CD14-positive monocyte (primary cell): ENCODE measurements around the gene ZBTB7A. TPM values are rescaled to one million over a fixed set of nuclear protein-coding genes. Genes with fewer than 3 reads are reported as not detected.
"Not testable (repeated sequence)": the region's sequence is repeated elsewhere in the genome, so short reads cannot be mapped to it uniquely, and the experiment has no call there.

Source experiments
- DNase-seq, 3 donors: peaks; one replicate each; pipeline ENCODE4 v3.0.0-alpha.2; 2011 to 2022
- H2AFZ ChIP-seq: 2 replicates; pipeline ENCODE4 v1.6.0; 2012; ENCODE audit warnings: mild to moderate bottlenecking, low read depth, low read length, inconsistent platforms; ENCODE audit not compliant: insufficient read depth, poor library complexity, severe bottlenecking
- H3K27ac ChIP-seq, 2 donors: 1 replicate in 1 of 2; 2 replicates in 1 of 2; pipeline ENCODE4 v1.5.1; 2012 to 2013; ENCODE audit warnings: low read length in 2 of 2, control low read depth in 1 of 2, inconsistent platforms in 1 of 2, low read depth in 1 of 2, mild to moderate bottlenecking in 1 of 2
- H3K27me3 ChIP-seq, 2 donors: one replicate each; pipeline versions ENCODE4 v1.6.0 to v1.6.1; 2011 to 2013; ENCODE audit warnings: low read length in 2 of 2; ENCODE audit not compliant: control insufficient read depth in 2 of 2, insufficient read depth in 2 of 2
- H3K36me3 ChIP-seq, 2 donors: replicated peaks in 1 of 2; 1 replicate in 1 of 2; 2 replicates in 1 of 2; pipeline versions ENCODE4 v1.5.1 to v1.6.1; 2012 to 2013; ENCODE audit warnings: low read length in 2 of 2, control low read depth in 1 of 2, inconsistent platforms in 1 of 2, mild to moderate bottlenecking in 1 of 2; ENCODE audit not compliant: insufficient read depth in 2 of 2, control insufficient read depth in 1 of 2
- H3K4me1 ChIP-seq, 2 donors: 1 replicate in 1 of 2; 2 replicates in 1 of 2; pipeline versions ENCODE4 v1.5.1 to v1.6.1; 2012 to 2013; ENCODE audit warnings: low read length in 2 of 2, control low read depth in 1 of 2, inconsistent platforms in 1 of 2, mild to moderate bottlenecking in 1 of 2, moderate library complexity in 1 of 2; ENCODE audit not compliant: insufficient read depth in 2 of 2, control insufficient read depth in 1 of 2
- H3K4me2 ChIP-seq: replicated peaks from 2 replicates; pipeline ENCODE3; 2012; ENCODE audit warnings: low read length, moderate library complexity, mild to moderate bottlenecking; ENCODE audit not compliant: poor library complexity, severe bottlenecking; ENCODE audit errors: extremely low read depth
- H3K4me3 ChIP-seq, 3 experiments: fragments of 200-600 bp in 1 of 3; sonication (generic) in 1 of 3; replicated peaks in 1 of 3; 1 replicate in 2 of 3; 2 replicates in 1 of 3; pipeline ENCODE4 v1.5.1; 2011 to 2013; ENCODE audit warnings: low read length in 3 of 3, mild to moderate bottlenecking in 3 of 3, control low read depth in 2 of 3, low read depth in 2 of 3, inconsistent platforms in 1 of 3, moderate library complexity in 1 of 3
- H3K79me2 ChIP-seq: 2 replicates; pipeline ENCODE4 v1.6.0; 2012; ENCODE audit warnings: mild to moderate bottlenecking, control low read depth, inconsistent platforms, low read length, moderate library complexity; ENCODE audit not compliant: insufficient read depth
- H3K9ac ChIP-seq: 2 replicates; pipeline ENCODE4 v1.6.0; 2017; ENCODE audit warnings: low read length, mild to moderate bottlenecking; ENCODE audit not compliant: insufficient read depth, poor library complexity, severe bottlenecking
- H3K9me3 ChIP-seq, 2 donors: replicated peaks in 1 of 2; 1 replicate in 1 of 2; 2 replicates in 1 of 2; pipeline versions ENCODE4 v1.5.1 to v1.6.1; 2012 to 2013; ENCODE audit warnings: low read length in 2 of 2, control low read depth in 1 of 2; ENCODE audit not compliant: control insufficient read depth in 1 of 2, insufficient read depth in 1 of 2
- H4K20me1 ChIP-seq: 2 replicates; pipeline ENCODE4 v1.6.0; 2012; ENCODE audit warnings: mild to moderate bottlenecking, low read length, control low read depth, moderate library complexity; ENCODE audit not compliant: insufficient read depth
- H3K27ac Mint-ChIP-seq, 7 donors: one replicate each; pipeline ENCODE4 v1.8.0; 2020; ENCODE audit warnings: mild to moderate bottlenecking in 7 of 7, mixed read lengths in 7 of 7, moderate library complexity in 6 of 7, inconsistent platforms in 2 of 7
- H3K27me3 Mint-ChIP-seq, 3 donors: one replicate each; pipeline ENCODE4 v1.8.0; 2021 to 2022; ENCODE audit warnings: low read depth in 3 of 3, mild to moderate bottlenecking in 3 of 3, mixed read lengths in 3 of 3, moderate library complexity in 3 of 3, inconsistent platforms in 1 of 3
- H3K36me3 Mint-ChIP-seq, 2 donors: one replicate each; pipeline ENCODE4 v1.8.0; 2020; ENCODE audit warnings: mixed read lengths in 2 of 2, inconsistent platforms in 1 of 2, mild to moderate bottlenecking in 1 of 2
- H3K4me1 Mint-ChIP-seq: one replicate; pipeline ENCODE4 v1.8.0; 2020; ENCODE audit warnings: mild to moderate bottlenecking, mixed read lengths
- H3K4me3 Mint-ChIP-seq, 2 donors: one replicate each; pipeline ENCODE4 v1.8.0; 2020; ENCODE audit warnings: mild to moderate bottlenecking in 2 of 2, mixed read lengths in 2 of 2, moderate library complexity in 1 of 2
- H3K9me3 Mint-ChIP-seq, 7 donors: one replicate each; pipeline ENCODE4 v1.8.0; 2020 to 2022; ENCODE audit warnings: mixed read lengths in 7 of 7, mild to moderate bottlenecking in 6 of 7, moderate library complexity in 6 of 7, inconsistent platforms in 2 of 7
- CTCF ChIP-seq: fragments of 200-600 bp; IDR thresholded peaks from one replicate; pipeline ENCODE4 v1.8.0; 2022; ENCODE audit warnings: antibody characterized with exemption, mild to moderate bottlenecking
- WGBS: methylation state at CpG from one replicate; pipeline ENCODE4 v1.1.5; 2013; ENCODE audit warnings: missing lambda C conversion rate; ENCODE audit not compliant: insufficient coverage; 5-methylcytosine and 5-hydroxymethylcytosine counted together
- intact Hi-C, 2 donors: fragments of 100-400 bp; cut with micrococcal nuclease; formaldehyde crosslinking; loops; one replicate each; pipeline versions ENCODE4 v1.15.0 to v1.15.1; 2023
- polyA plus RNA-seq, 3 donors: library from polyadenylated mRNA; depleted of rRNA in 1 of 3; unstranded in 2 of 3; stranded (reverse) in 1 of 3; fragments of 300-500 nt in 2 of 3; fragments of >200 nt in 1 of 3; fragmentation: Illumina TruSeq in 2 of 3; gene quantifications; 1 replicate in 2 of 3; 2 replicates in 1 of 3; pipeline ENCODE4 v1.2.3, GENCODE V29; 2012 to 2021

Gene ZBTB7A
- polyA plus RNA-seq, 3 donors = 18.0 to 31.5 (median 20.2) TPM

- H3K27me3 Mint-ChIP-seq = peaks cover 0 to 1% (median 0%) of the 10 kb centered on the region in 3 donors
- intact Hi-C loops = no loop called here
- no peak overlapping the region for H3K4me3 Mint-ChIP-seq
- Histone ChIP-seq H3K36me3 (peaks cover 44 to 63% of the 10 kb centered on the region in 2 donors), H3K9ac (no peak overlapping the region), H3K79me2 (peaks cover 91% of the 10 kb centered on the region), H3K27ac (no peak overlapping the region), H3K4me3 (no peak overlapping the region), H3K9me3 (no peaks in the 10 kb centered on the region), H3K4me2 (no peak overlapping the region), H2AFZ (no peak overlapping the region), H3K27me3 (no peaks in the 10 kb centered on the region), H3K4me1 (peaks cover 12 to 31% of the 10 kb centered on the region in 2 donors), H4K20me1 (peaks cover 93% of the 10 kb centered on the region)
- H3K4me1 Mint-ChIP-seq = peaks cover 35% of the 10 kb centered on the region
- DNase-seq = peak in 1 of 3 donors; percentile 5
- peak overlapping the region in 1 of 7 donors; percentile 26 for H3K27ac Mint-ChIP-seq
- WGBS = 95% methylated on average over 21 of the region's 27 CpGs
- peaks cover 0 to 2% (median 0%) of the 10 kb centered on the region in 7 donors for H3K9me3 Mint-ChIP-seq
- no peak for TF ChIP-seq CTCF
- H3K36me3 Mint-ChIP-seq = peaks cover 26 to 59% of the 10 kb centered on the region in 2 donors
These were observed 54.4 kb downstream of the ZBTB7A start for GRCh38 chr19:4012092-4012974.

- H3K27ac ChIP-seq, H3K9me3 ChIP-seq, H2AFZ ChIP-seq, H3K4me3 Mint-ChIP-seq, H3K4me2 ChIP-seq, H3K9me3 Mint-ChIP-seq, H3K4me3 ChIP-seq, intact Hi-C loops, H3K27me3 ChIP-seq, H3K9ac ChIP-seq, H3K27me3 Mint-ChIP-seq, DNase-seq: not testable (repeated sequence)
- H3K36me3 ChIP-seq = peaks cover 39 to 59% of the 10 kb centered on the region in 2 donors
- peaks cover 89% of the 10 kb centered on the region for H3K79me2 ChIP-seq
- H3K4me1 Mint-ChIP-seq = peaks cover 37% of the 10 kb centered on the region
- 100% methylated on average over 3 of the region's 6 CpGs for WGBS
- peaks cover 17 to 39% of the 10 kb centered on the region in 2 donors for H3K4me1 ChIP-seq
- H3K36me3 Mint-ChIP-seq = peaks cover 24 to 55% of the 10 kb centered on the region in 2 donors
- peak overlapping the region in 2 of 7 donors; percentile 53 to 81 for H3K27ac Mint-ChIP-seq
- H4K20me1 ChIP-seq = peaks cover 84% of the 10 kb centered on the region
These were observed 55.3 kb downstream of the ZBTB7A start for GRCh38 chr19:4011430-4011829.
